WTC11 (cell line): Measurements from ENCODE around the gene MEAK7.

Experiments used
- EMX1 ChIP-seq: fragments of 250-450 bp; sonication (Bioruptor Pico); IDR thresholded peaks from 2 replicates; pipeline ENCODE4 v1.8.0; 2021; ENCODE audit warnings: mild to moderate bottlenecking
- TEAD4 ChIP-seq: sonication (generic); formaldehyde crosslinking; IDR thresholded peaks from 2 replicates; pipeline ENCODE4 v1.8.0; 2022; ENCODE audit warnings: mild to moderate bottlenecking, missing genetic modification reagents
- TF ChIP-seq, protein P1 (sequence below): fragments of 200-600 bp; IDR thresholded peaks from 2 replicates; pipeline ENCODE4 v1.8.0; 2022; ENCODE audit warnings: antibody characterized with exemption
- TF ChIP-seq, protein P2 (sequence below): sonication (generic); formaldehyde crosslinking; IDR thresholded peaks from 2 replicates; pipeline ENCODE4 v1.8.1; 2023; ENCODE audit warnings: mild to moderate bottlenecking, missing genetic modification reagents
- TF ChIP-seq, protein P3 (sequence below): sonication (generic); formaldehyde crosslinking; IDR thresholded peaks from 2 replicates; pipeline ENCODE4 v1.8.0; 2023; ENCODE audit warnings: missing genetic modification reagents

DNA sequence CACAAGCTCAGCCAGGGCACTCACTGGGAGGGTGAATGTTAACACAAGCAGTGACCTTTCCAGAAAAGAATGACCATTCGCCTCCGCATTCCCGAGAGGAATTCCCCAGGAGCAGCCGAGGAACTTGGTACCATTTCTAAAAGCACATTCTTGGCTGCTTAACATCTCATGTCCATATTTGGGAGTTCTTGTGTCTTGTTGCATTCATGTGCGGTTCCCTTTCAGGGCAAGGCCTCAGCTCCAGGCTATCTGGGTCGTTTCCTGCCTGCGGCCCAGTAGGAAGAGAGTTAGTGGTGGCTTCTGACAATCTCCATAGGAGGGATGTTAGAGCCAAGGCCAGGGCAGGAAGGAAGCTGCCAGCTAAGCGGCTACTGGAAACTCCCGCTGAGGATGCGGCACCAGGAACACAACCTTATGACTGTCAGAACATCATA is 27.8 kb upstream of the MEAK7 start:
- TF ChIP-seq, protein P1, sequence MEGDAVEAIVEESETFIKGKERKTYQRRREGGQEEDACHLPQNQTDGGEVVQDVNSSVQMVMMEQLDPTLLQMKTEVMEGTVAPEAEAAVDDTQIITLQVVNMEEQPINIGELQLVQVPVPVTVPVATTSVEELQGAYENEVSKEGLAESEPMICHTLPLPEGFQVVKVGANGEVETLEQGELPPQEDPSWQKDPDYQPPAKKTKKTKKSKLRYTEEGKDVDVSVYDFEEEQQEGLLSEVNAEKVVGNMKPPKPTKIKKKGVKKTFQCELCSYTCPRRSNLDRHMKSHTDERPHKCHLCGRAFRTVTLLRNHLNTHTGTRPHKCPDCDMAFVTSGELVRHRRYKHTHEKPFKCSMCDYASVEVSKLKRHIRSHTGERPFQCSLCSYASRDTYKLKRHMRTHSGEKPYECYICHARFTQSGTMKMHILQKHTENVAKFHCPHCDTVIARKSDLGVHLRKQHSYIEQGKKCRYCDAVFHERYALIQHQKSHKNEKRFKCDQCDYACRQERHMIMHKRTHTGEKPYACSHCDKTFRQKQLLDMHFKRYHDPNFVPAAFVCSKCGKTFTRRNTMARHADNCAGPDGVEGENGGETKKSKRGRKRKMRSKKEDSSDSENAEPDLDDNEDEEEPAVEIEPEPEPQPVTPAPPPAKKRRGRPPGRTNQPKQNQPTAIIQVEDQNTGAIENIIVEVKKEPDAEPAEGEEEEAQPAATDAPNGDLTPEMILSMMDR = no peak
- TF ChIP-seq, protein P2, sequence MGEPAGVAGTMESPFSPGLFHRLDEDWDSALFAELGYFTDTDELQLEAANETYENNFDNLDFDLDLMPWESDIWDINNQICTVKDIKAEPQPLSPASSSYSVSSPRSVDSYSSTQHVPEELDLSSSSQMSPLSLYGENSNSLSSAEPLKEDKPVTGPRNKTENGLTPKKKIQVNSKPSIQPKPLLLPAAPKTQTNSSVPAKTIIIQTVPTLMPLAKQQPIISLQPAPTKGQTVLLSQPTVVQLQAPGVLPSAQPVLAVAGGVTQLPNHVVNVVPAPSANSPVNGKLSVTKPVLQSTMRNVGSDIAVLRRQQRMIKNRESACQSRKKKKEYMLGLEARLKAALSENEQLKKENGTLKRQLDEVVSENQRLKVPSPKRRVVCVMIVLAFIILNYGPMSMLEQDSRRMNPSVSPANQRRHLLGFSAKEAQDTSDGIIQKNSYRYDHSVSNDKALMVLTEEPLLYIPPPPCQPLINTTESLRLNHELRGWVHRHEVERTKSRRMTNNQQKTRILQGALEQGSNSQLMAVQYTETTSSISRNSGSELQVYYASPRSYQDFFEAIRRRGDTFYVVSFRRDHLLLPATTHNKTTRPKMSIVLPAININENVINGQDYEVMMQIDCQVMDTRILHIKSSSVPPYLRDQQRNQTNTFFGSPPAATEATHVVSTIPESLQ = no peak
- TF ChIP-seq EMX1 (CRISPR knock-in tag) (no peak), TEAD4 (no peak)
- TF ChIP-seq, protein P3, sequence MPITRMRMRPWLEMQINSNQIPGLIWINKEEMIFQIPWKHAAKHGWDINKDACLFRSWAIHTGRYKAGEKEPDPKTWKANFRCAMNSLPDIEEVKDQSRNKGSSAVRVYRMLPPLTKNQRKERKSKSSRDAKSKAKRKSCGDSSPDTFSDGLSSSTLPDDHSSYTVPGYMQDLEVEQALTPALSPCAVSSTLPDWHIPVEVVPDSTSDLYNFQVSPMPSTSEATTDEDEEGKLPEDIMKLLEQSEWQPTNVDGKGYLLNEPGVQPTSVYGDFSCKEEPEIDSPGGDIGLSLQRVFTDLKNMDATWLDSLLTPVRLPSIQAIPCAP (CRISPR knock-in tag) = no peak
